Skeletal muscle tissue (tissue), 4 donors: ENCODE data around the gene AIG1. TPM values are rescaled to one million over a fixed set of nuclear protein-coding genes. Genes with fewer than 3 reads are reported as not detected.
"Not testable (repeated sequence)": the region's sequence is repeated elsewhere in the genome, so short reads cannot be mapped to it uniquely, and the experiment has no call there.

Experiments
- H3K27ac ChIP-seq: one replicate; pipeline ENCODE4 v1.7.0; 2013; ENCODE audit warnings: mild to moderate bottlenecking, low read depth, low read length, inconsistent platforms
- H3K27me3 ChIP-seq, 3 donors: one replicate each; pipeline ENCODE4 v1.7.0; 2013; ENCODE audit warnings: low read length in 3 of 3; ENCODE audit not compliant: control insufficient read depth in 3 of 3, insufficient read depth in 3 of 3
- H3K36me3 ChIP-seq, 3 donors: one replicate each; pipeline ENCODE4 v1.7.0; 2013; ENCODE audit warnings: low read length in 3 of 3; ENCODE audit not compliant: control insufficient read depth in 3 of 3, insufficient read depth in 3 of 3
- H3K4me1 ChIP-seq, 3 donors: one replicate each; pipeline ENCODE4 v1.7.0; 2013; ENCODE audit warnings: low read length in 3 of 3, mild to moderate bottlenecking in 3 of 3; ENCODE audit not compliant: control insufficient read depth in 3 of 3, insufficient read depth in 3 of 3
- H3K4me3 ChIP-seq, 3 donors: one replicate each; pipeline ENCODE4 v1.7.0; 2013; ENCODE audit warnings: low read length in 3 of 3
- H3K9ac ChIP-seq, 3 donors: one replicate each; pipeline ENCODE4 v1.7.0; 2013; ENCODE audit warnings: low read length in 3 of 3, mild to moderate bottlenecking in 3 of 3, moderate library complexity in 2 of 3, low read depth in 1 of 3
- H3K9me3 ChIP-seq, 3 donors: one replicate each; pipeline ENCODE4 v1.7.0; 2013; ENCODE audit warnings: low read length in 3 of 3; ENCODE audit not compliant: control insufficient read depth in 3 of 3
- total RNA-seq: library from RNA; depleted of rRNA; stranded (reverse); fragments of >200 nt; gene quantifications from one replicate; pipeline ENCODE4 v1.2.3, GENCODE V29; 2014
- donor health status: Osteomylitis.

The AIG1 gene
- total RNA-seq, 1 donor from 2014 or later: 31.3 TPM

DNA sequence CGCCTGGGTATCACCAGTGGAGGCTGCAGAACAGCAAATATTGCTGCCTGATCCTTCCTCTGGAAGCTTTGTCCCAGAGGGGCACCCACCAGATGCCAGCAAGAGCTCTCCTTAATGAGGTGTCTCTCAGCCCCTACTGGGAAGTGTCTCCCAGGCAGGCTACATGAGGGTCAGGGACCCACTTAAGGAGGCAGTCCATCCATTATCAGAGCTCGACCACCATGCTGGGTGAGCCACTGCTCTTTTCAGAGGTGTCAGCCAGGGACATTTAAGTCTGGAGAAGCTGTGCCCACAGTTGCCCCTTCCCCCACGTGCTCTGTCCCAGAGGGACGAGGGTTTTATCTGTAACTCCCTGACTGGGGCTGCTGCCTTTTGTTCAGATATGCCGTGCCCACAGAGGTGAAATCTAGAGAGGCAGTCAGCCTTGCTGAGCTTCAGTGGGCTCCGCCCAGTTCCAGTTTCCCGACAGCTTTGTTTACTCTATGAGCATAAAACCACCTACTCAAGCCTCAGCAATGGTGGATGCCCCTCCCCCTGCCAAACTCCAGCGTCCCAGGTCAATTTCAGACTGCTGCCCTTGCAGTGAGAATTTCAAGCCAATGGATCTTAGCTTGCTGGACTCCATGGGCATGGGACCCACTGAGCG is 25.9 kb upstream of the AIG1 start:
- Histone ChIP-seq H3K4me1 (no peaks in the 10 kb centered on the region), H3K27me3 (no peaks in the 10 kb centered on the region), H3K27ac (no peak overlapping the region), H3K9me3 (no peaks in the 10 kb centered on the region), H3K36me3 (no peaks in the 10 kb centered on the region), H3K9ac (no peak overlapping the region), H3K4me3 (no peak overlapping the region)

GRCh38 chr6:143037470-143037869 is 23.2 kb upstream of the AIG1 start:
- Histone ChIP-seq H3K27ac (no peak overlapping the region), H3K9ac (no peak overlapping the region), H3K4me1 (no peaks in the 10 kb centered on the region), H3K36me3 (no peaks in the 10 kb centered on the region), H3K27me3 (no peaks in the 10 kb centered on the region), H3K9me3 (no peaks in the 10 kb centered on the region), H3K4me3 (no peak overlapping the region)

DNA sequence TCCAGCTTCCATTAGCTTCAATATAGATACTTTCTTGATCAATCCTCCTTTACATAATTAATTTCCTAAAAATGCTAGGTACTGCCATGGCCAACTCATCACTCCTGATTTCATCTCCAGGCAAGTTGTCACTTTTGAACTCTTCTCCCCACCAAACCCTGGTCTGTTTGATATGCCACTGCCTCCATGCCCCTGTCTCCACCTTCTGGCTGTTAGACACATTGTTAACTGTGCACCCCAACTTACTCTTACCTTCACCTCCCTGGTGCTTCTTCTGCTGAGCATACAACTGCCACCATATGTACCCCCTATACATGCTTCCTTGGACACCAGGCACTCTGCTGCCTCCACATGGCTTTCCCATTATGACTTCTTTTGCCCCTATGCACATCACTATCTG is 21.9 kb upstream of the AIG1 start:
- no peak overlapping the region for H3K27ac ChIP-seq

DNA sequence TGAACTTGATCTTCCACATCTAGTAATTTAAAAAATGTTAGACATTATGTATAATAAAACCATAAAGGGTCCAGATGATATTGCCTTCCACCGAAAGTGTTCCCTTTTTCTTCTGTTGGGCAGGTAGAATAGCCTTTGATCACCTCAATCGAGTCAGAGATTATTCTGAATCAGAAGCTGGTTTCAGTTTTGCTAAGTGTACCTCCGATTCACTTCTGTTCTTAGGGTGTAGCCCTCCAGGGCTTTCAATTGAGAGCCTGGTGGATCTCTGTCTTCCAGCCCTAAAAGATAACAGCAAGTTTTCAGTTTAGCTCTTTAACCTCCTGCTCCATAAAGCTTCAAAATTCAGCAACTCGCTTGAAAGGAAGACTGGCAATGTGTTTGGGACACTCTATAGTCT is 21.1 kb upstream of the AIG1 start:
- H3K4me3 ChIP-seq: no peak overlapping the region
- no peaks in the 10 kb centered on the region for H3K9me3 ChIP-seq
- no peaks in the 10 kb centered on the region for H3K27me3 ChIP-seq
- no peak overlapping the region for H3K27ac ChIP-seq
- H3K4me1 ChIP-seq: no peaks in the 10 kb centered on the region
- H3K36me3 ChIP-seq: no peaks in the 10 kb centered on the region
- no peak overlapping the region for H3K9ac ChIP-seq

More for the DNA sequence above, 21.9 kb upstream of the AIG1 start:
- no peaks in the 10 kb centered on the region for H3K9me3 ChIP-seq
- no peak overlapping the region for H3K9ac ChIP-seq
- H3K36me3 ChIP-seq: no peaks in the 10 kb centered on the region
- no peaks in the 10 kb centered on the region for H3K4me1 ChIP-seq
- no peaks in the 10 kb centered on the region for H3K27me3 ChIP-seq
- H3K4me3 ChIP-seq: no peak overlapping the region

DNA sequence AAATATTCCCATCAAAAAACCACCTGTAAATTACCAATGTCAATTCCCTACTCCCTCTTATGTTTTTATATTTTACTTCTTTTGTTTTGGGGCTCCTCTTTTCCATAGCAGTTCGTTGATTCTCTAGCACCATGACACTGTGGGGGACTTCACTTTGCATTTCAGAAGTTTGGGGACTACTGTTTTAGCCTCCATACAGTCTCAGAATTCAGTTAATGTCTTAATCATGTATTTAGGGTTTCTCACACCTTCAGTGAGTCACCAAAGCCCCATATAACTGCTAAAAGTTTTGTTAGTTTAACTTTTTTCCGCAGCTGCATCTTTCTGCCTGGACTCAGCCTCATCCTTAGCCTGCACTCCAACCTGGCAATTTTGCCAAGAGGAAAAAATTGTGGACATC is 20.7 kb upstream of the AIG1 start:
- Histone ChIP-seq H3K27me3 (no peaks in the 10 kb centered on the region), H3K27ac (no peak overlapping the region), H3K9ac (no peak overlapping the region), H3K4me1 (no peaks in the 10 kb centered on the region), H3K9me3 (no peaks in the 10 kb centered on the region), H3K4me3 (no peak overlapping the region), H3K36me3 (no peaks in the 10 kb centered on the region)

- H3K9me3 ChIP-seq, H3K9ac ChIP-seq, H3K27me3 ChIP-seq, H3K36me3 ChIP-seq, H3K4me1 ChIP-seq, H3K27ac ChIP-seq, H3K4me3 ChIP-seq: not testable (repeated sequence)
Observed at GRCh38 chr6:143044345-143044744, 16.3 kb upstream of the AIG1 start.

- Histone ChIP-seq H3K4me1 (no peaks in the 10 kb centered on the region), H3K27ac (no peak overlapping the region), H3K36me3 (no peaks in the 10 kb centered on the region), H3K4me3 (no peak overlapping the region), H3K9ac (no peak overlapping the region), H3K9me3 (no peaks in the 10 kb centered on the region), H3K27me3 (no peaks in the 10 kb centered on the region)
Observed at GRCh38 chr6:143049611-143050010, 11.1 kb upstream of the AIG1 start.

DNA sequence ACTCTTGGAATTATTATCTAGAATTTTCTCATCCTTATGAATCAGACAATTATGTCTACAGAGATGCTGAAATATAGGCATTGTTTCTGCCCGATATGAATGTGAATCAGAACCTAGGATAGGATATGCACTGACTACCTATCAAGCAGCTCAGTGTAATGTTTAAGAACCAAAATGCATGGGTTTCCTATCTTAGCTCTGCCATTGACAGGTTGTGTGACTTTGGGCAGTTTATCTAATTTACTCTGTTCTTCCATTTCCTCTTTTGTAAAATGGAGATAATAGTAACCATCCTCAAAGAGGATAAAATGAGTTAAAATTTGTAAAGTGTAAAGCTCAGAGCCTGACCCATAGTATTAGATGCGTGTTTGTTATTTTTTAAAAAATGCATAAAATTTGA is 10.2 kb upstream of the AIG1 start:
- Histone ChIP-seq H3K4me1 (no peaks in the 10 kb centered on the region), H3K27ac (no peak overlapping the region), H3K27me3 (no peaks in the 10 kb centered on the region), H3K9me3 (no peaks in the 10 kb centered on the region), H3K4me3 (no peak overlapping the region), H3K36me3 (no peaks in the 10 kb centered on the region), H3K9ac (no peak overlapping the region)

- no peak overlapping the region for H3K9ac ChIP-seq
Observed at GRCh38 chr6:143052282-143052681, 8.4 kb upstream of the AIG1 start.

DNA sequence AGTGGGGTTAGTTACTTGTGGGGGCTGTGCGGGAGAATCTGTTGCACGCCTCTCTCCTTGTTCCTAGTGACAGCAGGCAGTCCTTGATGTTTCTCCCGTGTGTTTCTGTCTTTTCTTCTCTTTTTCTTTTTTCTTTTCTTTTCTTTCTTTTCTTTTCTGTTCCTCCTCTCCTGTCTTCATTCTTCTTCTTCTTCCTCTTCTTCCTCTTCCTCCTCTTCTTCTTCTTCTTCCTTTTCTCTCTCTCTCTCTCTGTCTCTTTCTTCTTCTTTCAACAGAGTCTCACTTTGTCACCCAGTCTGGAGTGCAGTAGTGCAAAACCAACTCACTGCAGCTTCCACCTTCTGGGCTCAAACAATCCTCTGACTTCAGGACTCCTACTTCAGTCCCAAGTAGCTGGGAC is 6.8 kb upstream of the AIG1 start:
- H3K27me3 ChIP-seq: no peaks in the 10 kb centered on the region
- H3K9ac ChIP-seq: no peak overlapping the region
- H3K27ac ChIP-seq: no peak overlapping the region
- H3K4me3 ChIP-seq: no peak overlapping the region
- H3K9me3 ChIP-seq: no peaks in the 10 kb centered on the region
- no peaks in the 10 kb centered on the region for H3K36me3 ChIP-seq
- H3K4me1 ChIP-seq: peaks cover 0 to 1% (median 0%) of the 10 kb centered on the region in 3 donors

More at GRCh38 chr6:143052282-143052681, 8.4 kb upstream of the AIG1 start:
- Histone ChIP-seq H3K9me3 (no peaks in the 10 kb centered on the region), H3K27me3 (no peaks in the 10 kb centered on the region), H3K27ac (no peak overlapping the region), H3K4me3 (no peak overlapping the region), H3K4me1 (no peaks in the 10 kb centered on the region), H3K36me3 (no peaks in the 10 kb centered on the region)
